ENCODE data around the gene SLC12A7. TPM values are rescaled to one million over a fixed set of nuclear protein-coding genes. Genes with fewer than 3 reads are reported as not detected.

The SLC12A7 gene
- total and polyA plus RNA-seq, 10 donors, result 8.6 to 120 (median 52.3) TPM

DNA sequence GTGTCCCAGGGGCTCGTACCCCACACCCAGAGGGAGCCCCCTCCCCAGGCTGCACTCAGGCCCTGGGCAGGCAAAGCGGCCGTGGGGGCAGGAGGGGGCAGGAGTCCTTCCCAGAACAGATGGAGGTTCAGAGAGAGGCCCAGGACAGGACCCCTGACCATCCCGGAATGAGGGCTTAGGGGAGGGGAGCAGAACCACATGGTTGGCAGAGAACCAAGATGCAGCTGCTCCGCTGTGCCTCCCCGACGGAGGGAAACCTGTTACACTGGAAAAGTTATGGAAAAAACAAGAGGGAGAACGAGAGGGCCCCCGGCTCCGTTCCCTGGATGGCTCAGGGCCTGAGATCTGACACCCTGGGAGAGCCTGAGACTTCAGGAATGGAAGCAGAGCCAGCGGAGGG lies 22.7 kb downstream of the SLC12A7 start:
- Histone ChIP-seq H3K27me3 (replicated peaks in 1 of 7) (no peaks in the 10 kb centered on the region), H3K9me3 (no peaks in the 10 kb centered on the region), H3K27ac (peak overlapping the region in 1 of 8 donors; percentile 32), H3K4me3 (no peak overlapping the region), H3K36me3 (peaks cover 0 to 99% (median 67%) of the 10 kb centered on the region in 6 donors), H3K4me1 (peaks cover 7 to 42% (median 26%) of the 10 kb centered on the region in 6 donors)
- no peak for DNase-seq
- 78 to 97% (median 89%) methylated on average over 11 of the region's 11 CpGs for WGBS, 5 donors
- intact Hi-C loops (cut with DNase I; ENCODE audit: low total_unique reads), result no loop called here
- TF ChIP-seq POLR2AphosphoS5 (IDR thresholded peaks at IDR 0.05), result no peak
- no peak for TF ChIP-seq CTCF (IDR thresholded peaks at IDR 0.05 in 8 of 11, conservative IDR thresholded peaks at IDR 0.05 in 3 of 11)
- no peak for TF ChIP-seq POLR2A (IDR thresholded peaks at IDR 0.05)

DNA sequence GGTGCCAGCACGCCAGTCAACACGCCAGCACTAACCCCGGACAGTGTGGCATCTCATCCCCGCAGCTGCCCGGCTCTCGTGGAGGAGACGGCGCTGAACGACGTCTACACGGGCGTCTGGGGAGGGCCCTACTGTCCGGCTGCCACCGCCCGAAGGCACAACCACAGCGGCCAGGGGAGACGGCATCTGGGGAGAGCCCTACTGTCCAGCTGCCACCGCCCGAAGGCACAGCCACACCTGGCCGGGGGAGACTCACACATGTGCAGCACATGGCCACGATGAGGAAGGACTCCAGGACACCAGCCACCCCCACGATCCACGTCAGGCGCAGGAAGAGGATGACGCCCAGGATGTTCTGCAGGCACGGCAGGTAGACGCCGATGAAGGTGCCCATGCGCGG lies 23.1 kb downstream of the SLC12A7 start:
- Histone ChIP-seq H3K27me3 (replicated peaks in 1 of 7) (no peaks in the 10 kb centered on the region), H3K36me3 (peaks cover 0 to 99% (median 66%) of the 10 kb centered on the region in 6 donors), H3K4me3 (no peak overlapping the region), H3K9me3 (no peaks in the 10 kb centered on the region), H3K27ac (no peak overlapping the region), H3K4me1 (peaks cover 7 to 42% (median 26%) of the 10 kb centered on the region in 6 donors)
- TF ChIP-seq POLR2A (IDR thresholded peaks at IDR 0.05) (no peak), POLR2AphosphoS5 (IDR thresholded peaks at IDR 0.05) (peak in 1 of 3 donors; percentile 16), CTCF (IDR thresholded peaks at IDR 0.05 in 8 of 11, conservative IDR thresholded peaks at IDR 0.05 in 3 of 11) (no peak)
- intact Hi-C loops (cut with DNase I; ENCODE audit: low total_unique reads), result no loop called here
- 93 to 97% (median 94%) methylated on average over 5 to 30 of the region's 30 CpGs for WGBS, 5 donors
- no peak for DNase-seq

DNA sequence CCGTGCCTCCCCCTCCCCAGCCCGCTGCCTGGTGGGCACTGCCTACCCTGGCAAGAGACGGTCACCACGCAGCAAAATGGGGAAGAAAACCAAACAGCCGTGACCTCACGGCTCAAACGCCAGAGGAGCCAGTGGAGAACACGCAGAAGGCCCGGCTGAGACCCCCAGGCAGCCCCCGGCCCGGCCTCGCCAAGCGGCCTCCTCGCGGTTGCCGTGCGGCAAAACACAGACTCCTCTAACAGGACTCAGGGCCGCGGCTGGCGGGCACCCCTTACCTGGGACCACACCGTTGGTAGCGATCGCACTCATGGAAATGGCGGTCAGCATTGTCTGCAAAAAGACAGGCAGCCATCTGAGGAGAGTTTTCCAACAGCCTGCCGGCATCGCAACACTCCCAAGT lies 23.8 kb downstream of the SLC12A7 start:
- DNase-seq, result no peak

DNA sequence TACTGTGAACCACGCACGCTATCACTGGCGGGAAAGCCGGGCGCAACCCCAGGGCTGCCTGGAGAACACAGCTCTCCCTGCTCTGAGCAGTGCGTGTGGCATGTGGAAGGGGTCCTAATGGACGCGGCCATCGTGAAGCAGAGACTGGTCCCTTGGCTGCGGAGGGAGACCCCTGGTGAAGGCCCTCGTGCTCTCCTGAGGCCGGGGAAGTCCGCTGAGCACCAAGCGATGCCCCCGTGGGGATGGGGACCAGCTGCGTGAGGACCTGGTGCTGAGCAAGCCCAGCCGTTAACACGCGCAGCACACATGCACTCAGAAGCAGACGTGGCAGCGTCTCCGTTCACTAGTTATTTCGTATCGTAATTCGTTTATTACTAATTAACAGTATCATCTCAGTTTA lies 24.4 kb downstream of the SLC12A7 start:
- Histone ChIP-seq H3K27me3 (replicated peaks in 1 of 7) (no peaks in the 10 kb centered on the region), H3K9me3 (no peaks in the 10 kb centered on the region), H3K36me3 (peaks cover 0 to 99% (median 65%) of the 10 kb centered on the region in 6 donors), H3K4me3 (no peak overlapping the region), H3K27ac (no peak overlapping the region), H3K4me1 (peaks cover 7 to 39% (median 23%) of the 10 kb centered on the region in 6 donors)
- intact Hi-C loops (cut with DNase I; ENCODE audit: low total_unique reads), result no loop called here
- TF ChIP-seq POLR2A (IDR thresholded peaks at IDR 0.05) (no peak), POLR2AphosphoS5 (IDR thresholded peaks at IDR 0.05) (no peak), CTCF (IDR thresholded peaks at IDR 0.05 in 8 of 11, conservative IDR thresholded peaks at IDR 0.05 in 3 of 11) (no peak)
- DNase-seq, result no peak
- WGBS, 5 donors, result 93 to 97% (median 95%) methylated on average over 23 to 25 of the region's 25 CpGs

More for the DNA sequence above, 23.8 kb downstream of the SLC12A7 start:
- Histone ChIP-seq H3K4me1 (peaks cover 7 to 44% (median 26%) of the 10 kb centered on the region in 6 donors), H3K9me3 (no peaks in the 10 kb centered on the region), H3K27ac (no peak overlapping the region), H3K27me3 (replicated peaks in 1 of 7) (no peaks in the 10 kb centered on the region), H3K36me3 (peaks cover 0 to 99% (median 67%) of the 10 kb centered on the region in 6 donors), H3K4me3 (no peak overlapping the region)
- WGBS, 5 donors, result 94 to 97% (median 97%) methylated on average over 24 to 26 of the region's 26 CpGs
- intact Hi-C loops (cut with DNase I; ENCODE audit: low total_unique reads), result no loop called here
- TF ChIP-seq POLR2AphosphoS5 (IDR thresholded peaks at IDR 0.05) (no peak), POLR2A (IDR thresholded peaks at IDR 0.05) (no peak), CTCF (IDR thresholded peaks at IDR 0.05 in 8 of 11, conservative IDR thresholded peaks at IDR 0.05 in 3 of 11) (no peak)

Data from spleen (tissue), 11 donors.